ENCODE data around the gene MCRIP1.

DNA sequence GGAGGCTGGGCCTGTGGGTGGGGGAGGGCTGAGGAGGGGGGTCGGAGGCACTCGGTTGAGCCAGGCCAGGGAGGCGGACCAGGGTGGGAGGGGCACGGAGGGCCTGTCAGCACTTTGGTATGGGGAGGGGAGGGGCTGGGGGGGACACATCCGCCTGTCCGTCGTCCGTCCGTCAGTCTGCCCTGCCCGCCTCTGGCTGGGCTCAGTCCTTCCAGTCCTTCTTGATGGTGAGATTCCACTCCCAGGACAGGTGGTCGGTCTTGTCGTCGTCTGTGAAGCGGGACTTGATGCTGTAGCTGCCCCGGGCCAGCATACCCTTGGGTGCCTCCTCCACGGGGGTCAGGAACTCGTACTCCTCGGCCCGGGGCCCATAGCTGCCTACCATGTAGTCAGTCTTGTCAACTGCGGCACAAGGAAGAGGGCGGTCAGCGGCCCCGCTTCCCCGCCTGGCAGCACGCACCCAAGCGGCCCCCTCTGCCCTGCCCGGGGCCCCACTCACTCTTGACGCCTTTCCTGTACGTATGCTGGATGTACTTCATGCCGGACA lies 35.7 kb upstream of the MCRIP1 start:
- TF ChIP-seq, protein P1, sequence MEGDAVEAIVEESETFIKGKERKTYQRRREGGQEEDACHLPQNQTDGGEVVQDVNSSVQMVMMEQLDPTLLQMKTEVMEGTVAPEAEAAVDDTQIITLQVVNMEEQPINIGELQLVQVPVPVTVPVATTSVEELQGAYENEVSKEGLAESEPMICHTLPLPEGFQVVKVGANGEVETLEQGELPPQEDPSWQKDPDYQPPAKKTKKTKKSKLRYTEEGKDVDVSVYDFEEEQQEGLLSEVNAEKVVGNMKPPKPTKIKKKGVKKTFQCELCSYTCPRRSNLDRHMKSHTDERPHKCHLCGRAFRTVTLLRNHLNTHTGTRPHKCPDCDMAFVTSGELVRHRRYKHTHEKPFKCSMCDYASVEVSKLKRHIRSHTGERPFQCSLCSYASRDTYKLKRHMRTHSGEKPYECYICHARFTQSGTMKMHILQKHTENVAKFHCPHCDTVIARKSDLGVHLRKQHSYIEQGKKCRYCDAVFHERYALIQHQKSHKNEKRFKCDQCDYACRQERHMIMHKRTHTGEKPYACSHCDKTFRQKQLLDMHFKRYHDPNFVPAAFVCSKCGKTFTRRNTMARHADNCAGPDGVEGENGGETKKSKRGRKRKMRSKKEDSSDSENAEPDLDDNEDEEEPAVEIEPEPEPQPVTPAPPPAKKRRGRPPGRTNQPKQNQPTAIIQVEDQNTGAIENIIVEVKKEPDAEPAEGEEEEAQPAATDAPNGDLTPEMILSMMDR (IDR thresholded peaks at IDR 0.05) = no peak
- TF ChIP-seq POLR2A (IDR thresholded peaks at IDR 0.05) = no peak
